Stimulated activated CD8-positive, alpha-beta memory T cell treated with anti-CD3 and anti-CD28 coated beads, Interleukin-15, amount 100 ng/mL, for 1 hour (primary cell): ENCODE results near the gene USP31.
"Not testable (repeated sequence)": the region's sequence is repeated elsewhere in the genome, so short reads cannot be mapped to it uniquely, and the experiment has no call there.

Source experiments
- DNase-seq: peaks from one replicate; pipeline ENCODE4 v3.0.0-alpha.2; 2020; ENCODE audit warnings: low read depth

USP31 gene

GRCh38 chr16:23160082-23160481, 10.8 kb upstream of the USP31 start:
- no peak for DNase-seq

DNA sequence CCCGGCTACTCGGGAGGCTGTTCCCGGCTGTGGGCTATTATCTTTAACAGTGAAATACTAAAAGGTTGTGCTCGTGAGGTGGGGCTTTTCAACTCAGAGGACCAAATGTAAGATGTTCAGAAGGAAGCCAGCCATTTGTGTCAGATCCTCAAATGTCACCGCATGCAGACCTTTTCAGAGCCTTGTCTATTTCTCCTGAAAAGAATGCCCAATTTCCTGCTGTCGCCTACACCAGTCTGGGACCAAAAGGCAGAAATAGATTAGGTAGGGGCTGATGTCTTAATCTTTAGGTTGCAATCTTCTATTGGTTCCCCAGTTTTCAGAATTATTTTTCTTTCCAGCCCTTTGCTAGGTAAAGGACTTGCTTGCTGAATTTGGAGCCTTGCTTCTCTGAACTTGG, 8.9 kb upstream of the USP31 start:
- DNase-seq: no peak

DNA sequence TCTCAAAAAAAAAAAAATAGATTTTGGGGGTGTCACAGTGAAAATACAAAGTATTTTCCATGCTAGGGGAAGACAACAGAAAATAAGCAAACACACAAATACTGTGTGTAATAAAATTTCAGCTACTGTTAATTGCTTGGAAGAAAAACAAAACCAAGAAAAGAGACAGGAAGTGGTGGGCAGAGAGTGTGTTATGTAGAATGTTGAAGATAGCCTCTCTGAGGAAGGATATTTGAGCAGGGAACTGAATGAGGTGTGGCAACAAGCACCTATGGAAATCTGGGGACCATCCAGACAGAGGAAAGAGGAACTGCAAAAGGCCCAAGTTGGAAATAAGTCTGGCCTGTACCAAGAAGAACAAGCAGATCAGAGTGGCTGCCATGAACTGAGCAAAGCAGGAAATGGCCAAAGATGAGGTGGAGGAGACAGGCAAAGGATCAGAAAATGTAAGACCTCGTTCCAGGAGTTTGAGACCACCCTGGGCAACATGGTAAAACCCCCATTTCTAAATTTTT, 7.8 kb upstream of the USP31 start:
- no peak for DNase-seq

DNA sequence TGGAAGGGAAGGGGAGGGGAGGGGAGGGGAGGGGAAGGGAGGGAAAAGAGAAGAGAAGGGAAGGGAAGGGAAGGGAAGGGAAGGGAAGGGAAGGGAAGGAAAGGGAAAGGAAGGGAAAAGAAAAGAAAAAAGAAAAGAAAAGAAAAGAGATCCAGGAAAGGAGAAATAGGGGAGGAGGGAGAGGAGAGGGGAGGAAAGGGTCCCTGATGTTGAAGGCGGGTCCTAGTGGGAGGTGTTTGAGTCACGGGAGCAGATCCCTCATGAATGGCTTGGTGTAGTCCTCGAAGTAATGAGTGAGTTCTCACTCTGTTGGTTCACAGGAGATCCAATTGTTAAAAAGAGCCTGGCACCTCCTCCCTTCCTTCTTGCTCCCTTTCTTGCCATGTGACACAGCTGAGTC, 6.9 kb upstream of the USP31 start:
- no peak for DNase-seq

DNA sequence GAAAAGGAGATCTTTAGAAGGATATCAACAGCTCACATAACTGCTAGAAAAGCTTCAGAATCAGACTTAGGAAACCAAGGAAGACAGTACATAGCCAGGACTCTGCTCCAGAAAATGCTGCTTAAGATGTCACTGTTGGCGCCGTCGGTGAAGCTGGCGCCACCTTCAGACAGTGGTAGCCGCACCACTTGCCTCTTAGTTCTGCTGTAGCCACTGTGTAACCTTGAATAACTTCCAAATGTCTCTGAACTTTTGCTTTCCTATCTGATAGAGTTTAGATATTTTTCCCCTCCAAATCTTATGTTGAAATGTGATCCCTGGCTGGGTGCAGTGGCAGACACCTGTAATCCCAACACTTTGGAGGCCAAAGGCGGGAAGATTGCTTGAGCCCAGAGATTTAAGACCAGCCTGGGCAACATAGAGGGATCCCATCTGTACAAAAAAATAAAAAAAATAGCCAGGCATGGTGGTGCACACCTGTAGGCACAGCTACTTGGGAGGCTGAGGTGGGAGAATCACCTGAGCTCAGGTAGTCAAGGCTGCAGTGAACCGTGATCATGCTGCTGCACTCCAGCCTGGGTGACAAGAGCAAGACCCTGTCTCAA, 6.3 kb upstream of the USP31 start:
- no peak for DNase-seq

DNA sequence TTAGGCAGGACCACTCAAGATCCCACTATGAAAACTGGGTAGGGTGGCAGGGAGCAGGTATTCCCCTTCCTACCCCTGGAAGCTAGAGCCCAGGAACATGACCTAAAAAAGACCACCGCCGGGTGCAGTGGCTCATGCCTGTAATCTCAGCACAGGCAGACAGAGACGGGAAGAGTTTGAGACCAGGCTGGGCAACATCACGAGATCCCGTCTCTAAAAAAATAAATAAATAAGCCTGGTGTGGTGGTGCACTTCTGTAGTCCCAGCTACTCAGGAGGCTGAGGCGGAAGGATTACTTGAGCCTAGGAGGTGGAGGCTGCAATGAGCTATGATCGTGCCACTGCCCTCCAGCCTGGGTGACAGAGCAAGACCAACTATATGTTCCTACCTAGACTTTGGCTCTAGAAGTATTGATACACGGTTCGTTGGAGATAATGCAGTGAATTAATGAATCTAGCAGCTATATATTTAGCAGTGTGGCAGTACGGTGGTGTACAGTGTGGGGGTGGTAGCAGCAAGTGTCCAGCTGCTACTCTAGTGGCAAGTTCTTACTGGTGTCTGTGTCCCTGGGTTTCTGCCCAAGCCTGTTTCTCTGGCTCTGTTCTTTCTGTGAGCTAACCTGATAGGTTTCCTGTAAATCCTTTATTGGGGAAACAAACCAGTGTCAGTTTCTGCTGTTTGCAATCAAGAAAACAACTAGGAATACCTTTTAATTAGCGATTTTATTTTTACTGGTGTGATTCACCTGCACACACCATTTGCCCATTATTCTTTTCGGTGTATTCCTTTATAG, 3.3 kb upstream of the USP31 start:
- no peak for DNase-seq

DNA sequence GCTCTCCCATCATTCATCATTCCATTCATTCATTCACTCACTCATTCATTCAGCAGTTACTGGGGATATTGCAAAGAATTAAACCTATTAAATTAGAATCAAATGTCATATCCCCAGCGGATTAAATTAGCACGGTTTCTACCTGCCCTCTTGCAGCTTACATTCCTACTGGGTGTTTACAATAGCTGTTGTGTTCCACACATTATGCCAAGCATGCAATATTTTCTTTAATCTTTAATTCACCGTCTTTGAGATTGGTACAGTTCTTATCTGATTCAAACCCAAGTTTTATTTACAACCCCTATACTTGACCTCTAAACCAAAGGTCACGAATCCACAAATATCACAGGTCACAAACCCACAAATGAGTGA, 727 bp upstream of the USP31 start:
- DNase-seq: no peak

GRCh38 chr16:23148513-23149266, 562 bp downstream of the USP31 start:
- peak; percentile 5 for DNase-seq

DNA sequence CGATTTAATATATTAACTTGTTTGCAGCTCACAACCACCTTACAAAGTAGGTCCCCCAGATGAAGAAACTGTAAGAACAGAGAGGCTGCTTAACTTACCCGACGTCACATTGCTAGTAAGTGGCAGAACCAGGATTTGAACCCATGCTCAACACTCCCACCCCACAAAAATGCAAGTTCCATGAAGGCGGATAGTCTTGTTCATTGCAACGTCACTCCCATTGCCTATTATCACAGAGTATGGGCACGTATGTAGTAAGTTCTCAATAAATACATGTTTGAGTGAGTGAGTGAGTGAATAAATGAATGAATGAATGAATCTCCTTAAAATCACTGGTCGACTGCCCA, 1.1 kb downstream of the USP31 start:
- DNase-seq: no peak

GRCh38 chr16:23147666-23148065, 1.6 kb downstream of the USP31 start:
- no peak for DNase-seq

- no peak for DNase-seq
Measured at GRCh38 chr16:23146877-23147601, 2.2 kb downstream of the USP31 start.

DNA sequence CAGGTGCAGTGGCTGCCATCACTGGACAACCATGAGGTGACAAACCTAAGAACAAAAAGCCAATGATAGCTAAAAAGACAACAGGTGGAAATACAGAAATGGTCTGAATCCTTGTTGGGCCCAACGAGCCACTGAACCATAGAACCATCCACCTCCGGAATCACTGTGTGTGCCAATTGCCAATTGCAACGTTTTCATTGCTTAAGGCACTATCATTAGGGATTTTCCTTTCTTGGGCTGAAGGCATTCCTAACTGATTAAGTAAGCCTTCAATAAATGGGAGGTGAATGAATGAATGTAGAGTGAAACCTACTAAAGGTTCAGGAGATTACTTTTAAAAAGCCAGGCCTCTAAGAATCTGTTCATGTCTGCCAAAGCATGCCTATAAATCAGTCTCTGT, 3.6 kb downstream of the USP31 start:
- no peak for DNase-seq

DNA sequence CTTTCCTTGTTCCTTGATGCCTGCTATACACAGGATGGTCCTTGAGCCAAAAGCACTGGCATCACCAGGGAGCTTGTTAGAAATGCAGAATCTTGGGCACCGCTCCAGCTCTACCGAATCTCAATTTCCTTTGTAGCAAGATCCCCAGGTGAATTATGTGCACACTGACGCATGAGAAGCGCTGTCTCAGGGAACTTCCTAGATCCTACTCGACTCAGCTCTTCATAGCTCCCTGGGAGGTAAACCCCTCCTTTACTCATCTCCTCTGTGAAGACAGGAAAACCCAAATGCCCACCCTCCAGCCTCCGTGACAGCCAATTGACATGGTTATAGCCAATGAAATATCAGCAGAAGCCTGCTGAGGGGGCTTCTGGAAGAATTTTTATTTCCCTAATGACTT, 4.1 kb downstream of the USP31 start:
- no peak for DNase-seq

DNA sequence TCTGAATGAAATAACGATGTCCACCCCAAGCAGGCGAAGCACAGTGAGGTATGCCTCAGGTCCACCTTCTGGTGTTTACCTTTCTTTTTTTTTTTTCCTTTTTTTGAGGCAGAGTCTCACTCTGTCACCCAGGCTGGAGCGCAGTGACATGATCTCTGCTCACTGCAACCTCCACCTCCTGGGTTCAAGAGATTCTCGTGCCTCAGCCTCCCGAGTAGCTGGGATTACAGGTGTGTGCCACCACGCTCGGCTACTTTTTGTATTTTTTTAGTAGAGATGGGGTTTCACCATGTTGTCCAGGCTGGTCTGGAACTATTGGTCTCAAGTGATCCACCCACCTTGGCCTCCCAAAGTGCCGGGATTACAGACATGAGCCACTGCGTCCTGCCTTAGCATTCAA, 4.9 kb downstream of the USP31 start:
- DNase-seq: not testable (repeated sequence)

- DNase-seq: no peak
Measured at GRCh38 chr16:23143391-23143790, 5.9 kb downstream of the USP31 start.

GRCh38 chr16:23141959-23142740, 7.1 kb downstream of the USP31 start:
- no peak for DNase-seq

- no peak for DNase-seq
Measured at GRCh38 chr16:23141500-23141899, 7.8 kb downstream of the USP31 start.

GRCh38 chr16:23141033-23141432, 8.2 kb downstream of the USP31 start:
- DNase-seq: no peak

DNA sequence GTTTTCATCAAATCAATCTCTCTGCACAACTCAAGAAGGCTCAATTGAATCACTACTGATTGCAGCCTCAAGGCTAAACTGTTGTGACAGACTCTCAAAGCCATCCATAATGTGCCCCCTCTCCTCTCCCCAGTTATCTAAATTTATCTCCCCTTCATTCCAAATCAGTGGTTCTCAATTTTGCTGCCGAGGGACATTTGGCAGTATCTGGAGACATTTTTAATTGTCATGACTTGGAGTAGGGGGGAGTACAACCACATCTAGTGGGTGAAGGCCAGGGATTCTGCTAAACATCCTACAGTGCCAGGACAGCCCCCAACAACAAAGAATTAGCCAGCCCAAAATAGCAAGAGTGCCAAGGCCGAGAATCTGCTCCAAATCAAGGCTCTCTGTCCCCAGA, 9.1 kb downstream of the USP31 start:
- no peak for DNase-seq

DNA sequence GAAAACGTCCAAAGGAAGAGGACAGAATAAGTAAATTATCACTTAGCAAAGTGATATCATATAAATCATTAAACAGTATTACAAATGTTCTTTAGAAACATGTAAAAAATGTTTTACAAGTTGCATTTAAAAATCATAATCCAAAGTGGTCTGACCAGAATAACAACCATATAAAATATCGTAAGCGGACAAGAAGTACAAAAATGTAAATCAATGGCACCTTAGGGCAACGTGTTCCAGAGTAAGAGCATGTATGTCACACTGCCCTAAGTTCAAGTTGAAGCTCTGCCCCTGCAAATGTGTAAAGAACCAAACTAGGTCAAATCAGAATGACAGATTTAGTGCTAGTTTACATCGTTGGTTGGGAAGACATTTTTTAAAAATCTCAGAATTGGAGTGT, 11.4 kb downstream of the USP31 start:
- no peak for DNase-seq

GRCh38 chr16:23137256-23137655, 12.0 kb downstream of the USP31 start:
- no peak for DNase-seq

DNA sequence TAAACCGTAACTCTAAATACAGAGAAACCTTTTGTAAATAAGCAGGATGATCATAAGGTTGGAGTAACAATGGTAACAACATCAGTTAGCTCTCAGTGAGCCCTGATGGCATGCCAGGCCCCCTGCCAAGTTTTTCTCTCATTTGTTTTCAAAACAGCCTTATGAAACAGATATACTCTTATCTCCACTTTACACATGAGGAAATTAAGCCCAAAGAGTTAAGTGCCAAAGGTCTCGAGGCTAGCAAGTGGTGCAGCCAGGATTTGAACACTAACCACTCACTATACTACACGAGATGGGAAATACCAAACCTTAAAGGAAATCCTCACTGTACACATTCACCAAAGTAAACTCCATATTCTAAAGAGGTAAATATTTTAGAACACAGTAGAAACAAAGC, 15.0 kb downstream of the USP31 start:
- no peak for DNase-seq
